OCI-M2 (cell line): ENCODE measurements around the gene TUBAL3.

Source experiments
- DNase-seq: peaks from one replicate; lab custom pipeline; 2025; ENCODE audit not compliant: unreplicated experiment; lab: John Stamatoyannopoulos, UW

TUBAL3 gene

DNA sequence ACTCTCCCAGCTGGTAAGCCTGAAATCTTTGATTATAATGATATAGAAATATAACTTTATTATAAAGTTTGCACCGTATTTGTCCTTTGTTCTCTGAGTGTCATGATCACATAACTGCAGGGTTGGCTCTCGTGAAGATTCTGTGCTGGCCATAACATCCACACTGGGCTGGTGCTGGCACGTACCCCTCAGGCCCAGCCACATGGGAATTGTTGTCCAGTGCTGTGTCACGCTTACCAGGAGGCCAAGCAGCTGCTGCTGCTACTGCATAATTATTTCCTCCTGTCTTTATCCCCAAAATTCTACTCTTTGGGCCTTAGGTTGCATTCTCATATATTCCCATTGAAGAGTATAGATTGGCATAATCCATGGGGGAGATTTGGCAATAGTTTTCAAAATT, 60.6 kb downstream of the TUBAL3 start:
- DNase-seq: no peak

GRCh38 chr10:5343561-5343960, 61.1 kb downstream of the TUBAL3 start:
- DNase-seq: no peak
